ENCODE measurements around the gene CD37.
"Not testable (repeated sequence)": the region's sequence is repeated elsewhere in the genome, so short reads cannot be mapped to it uniquely, and the experiment has no call there.

CD37 gene

GRCh38 chr19:49335071-49335783 is at the start of gene CD37:
Gene CD37 (plus strand): TSS chr19:49335406. CDS start chr19:49335541, 135 bp downstream.
- DNase-seq, result no peak

DNA sequence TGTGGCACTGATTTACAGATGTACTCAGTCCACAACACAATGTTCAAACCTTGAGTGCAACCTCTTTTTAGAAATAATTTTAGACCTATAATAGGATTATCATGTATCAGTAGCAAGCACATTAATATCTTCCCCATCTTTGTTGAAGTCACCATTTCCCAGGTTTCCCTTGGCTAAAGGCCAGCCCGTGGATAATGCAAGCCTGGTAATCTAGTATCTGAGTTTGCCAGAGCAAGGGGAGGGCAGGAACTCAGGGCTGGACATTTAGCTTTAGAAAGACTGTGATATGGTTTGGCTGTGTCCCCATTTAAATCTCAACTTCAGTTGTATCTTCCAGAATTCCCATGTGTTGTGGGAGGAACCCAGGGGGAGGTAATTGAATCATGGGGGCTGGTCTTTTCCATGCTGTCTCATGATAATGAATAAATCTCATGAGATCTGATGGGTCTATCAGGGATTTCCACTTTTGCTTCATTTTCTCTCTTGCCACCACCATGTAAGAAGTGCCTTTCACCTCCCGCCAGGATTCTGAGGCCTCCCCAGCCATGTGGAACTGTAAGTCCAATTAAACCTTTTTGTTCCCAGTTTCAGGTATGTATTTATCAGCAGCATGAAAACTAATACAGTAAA is 48.0 kb upstream of the CD37 start:
- no peak for DNase-seq

- DNase-seq, result not testable (repeated sequence)
Observed at GRCh38 chr19:49288205-49288604, 47.0 kb upstream of the CD37 start.

DNA sequence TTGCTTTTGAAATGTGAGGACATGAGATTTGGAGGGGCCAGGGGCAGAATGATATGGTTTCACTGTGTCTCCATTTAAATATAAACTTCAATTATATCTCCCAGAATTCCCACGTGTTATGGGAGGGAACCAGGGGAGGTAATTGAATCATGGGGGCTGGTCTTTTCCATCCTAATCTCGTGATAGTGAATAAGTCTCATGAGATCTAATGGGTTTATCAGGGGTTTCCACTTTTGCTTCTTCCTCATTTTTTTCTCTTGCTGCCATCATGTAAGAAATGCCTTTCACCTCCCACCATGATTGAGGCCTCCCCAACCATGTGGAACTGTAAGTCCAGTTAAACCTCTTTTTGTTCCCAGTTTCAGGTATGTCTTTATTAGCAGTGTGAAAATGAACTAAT is 45.9 kb upstream of the CD37 start:
- not testable (repeated sequence) for DNase-seq

DNA sequence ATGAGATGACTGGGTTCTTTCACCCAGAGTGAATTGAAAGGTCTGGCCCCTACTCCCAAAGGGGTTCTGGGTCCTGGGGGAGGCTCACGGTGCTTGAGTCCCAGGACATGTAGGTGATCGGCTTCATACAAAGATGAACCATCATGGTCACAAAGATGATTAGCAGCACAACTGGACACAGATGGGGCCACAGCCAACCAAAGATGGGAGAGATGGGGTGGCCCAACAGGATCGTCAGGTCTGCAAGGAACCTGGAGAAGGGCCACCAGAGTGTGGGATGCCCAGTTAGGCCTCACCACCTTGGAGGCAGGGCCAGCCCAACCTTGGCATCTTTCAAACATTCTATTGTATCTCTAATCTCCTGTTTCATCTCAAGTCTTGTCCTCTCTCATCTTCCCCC is 44.7 kb upstream of the CD37 start:
- DNase-seq, result no peak

DNA sequence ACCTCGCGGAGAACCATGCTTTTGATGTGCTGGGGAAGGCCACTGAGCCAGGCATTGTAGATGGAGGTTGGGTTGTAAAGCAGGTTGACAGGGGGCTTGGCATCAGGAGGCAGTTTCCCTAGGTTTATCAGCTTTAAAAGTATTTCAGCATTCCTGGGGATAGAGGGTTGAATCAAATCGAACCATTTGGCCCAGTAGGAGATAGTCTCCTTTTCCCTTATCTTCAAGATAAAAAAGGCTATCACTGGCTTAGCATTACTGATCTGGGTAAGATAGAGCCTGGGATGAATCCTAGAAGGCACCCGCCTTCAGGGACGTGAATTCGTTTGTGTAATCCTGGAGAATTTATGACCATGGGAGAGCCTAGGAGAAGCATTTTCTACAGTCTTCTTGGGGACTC is 40.8 kb upstream of the CD37 start:
- no peak for DNase-seq

DNA sequence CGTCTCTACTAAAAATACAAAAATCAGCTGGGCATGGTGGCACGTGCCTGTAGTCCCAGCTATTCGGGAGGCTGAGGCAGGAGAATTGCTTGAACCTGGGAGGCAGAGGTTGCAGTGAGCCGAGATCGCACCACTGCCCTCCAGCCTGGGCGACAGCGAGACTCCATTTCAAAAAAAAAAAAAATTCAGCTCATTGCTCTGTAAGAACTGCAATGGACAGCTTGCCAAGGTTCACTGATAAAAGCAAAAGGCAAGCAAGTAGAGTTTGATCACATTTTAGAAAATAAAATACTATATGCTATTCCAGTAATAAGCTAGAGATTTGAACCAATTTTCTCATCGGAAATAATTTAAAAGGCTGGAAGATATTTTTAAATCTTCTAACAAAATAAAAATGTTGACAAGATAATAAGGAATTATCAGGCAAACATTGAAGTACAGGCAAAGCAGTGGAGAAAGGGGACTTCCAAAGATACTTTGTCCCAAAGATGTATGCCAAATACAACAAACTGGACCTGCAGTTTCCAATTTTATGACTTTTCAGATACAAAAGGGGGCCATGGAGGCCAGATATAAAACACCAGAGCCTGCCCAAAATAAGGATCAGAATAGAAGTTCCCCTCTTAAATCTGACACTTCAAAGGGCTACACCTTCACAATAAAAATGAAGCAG is 39.9 kb upstream of the CD37 start:
- DNase-seq, result no peak

- no peak for DNase-seq
Observed at GRCh38 chr19:49297403-49297802, 37.8 kb upstream of the CD37 start.

DNA sequence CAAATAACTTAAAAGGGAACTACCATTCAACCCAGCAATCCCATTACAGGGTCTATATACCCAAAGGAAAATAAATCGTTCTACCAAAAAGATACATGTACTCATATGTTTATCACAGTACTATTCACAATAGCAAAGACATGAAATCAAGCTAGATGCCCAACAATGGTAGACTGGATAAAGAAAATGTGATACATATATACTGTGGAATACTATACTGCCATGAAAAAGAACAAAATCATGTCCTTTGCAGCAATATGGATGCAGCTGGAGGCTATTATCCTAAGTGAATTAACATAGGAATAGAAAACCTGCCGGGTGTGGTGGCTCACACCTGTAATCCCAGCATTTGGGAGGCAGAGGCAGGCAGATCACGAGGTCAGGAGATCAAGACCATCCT is 36.6 kb upstream of the CD37 start:
- DNase-seq, result not testable (repeated sequence)

DNA sequence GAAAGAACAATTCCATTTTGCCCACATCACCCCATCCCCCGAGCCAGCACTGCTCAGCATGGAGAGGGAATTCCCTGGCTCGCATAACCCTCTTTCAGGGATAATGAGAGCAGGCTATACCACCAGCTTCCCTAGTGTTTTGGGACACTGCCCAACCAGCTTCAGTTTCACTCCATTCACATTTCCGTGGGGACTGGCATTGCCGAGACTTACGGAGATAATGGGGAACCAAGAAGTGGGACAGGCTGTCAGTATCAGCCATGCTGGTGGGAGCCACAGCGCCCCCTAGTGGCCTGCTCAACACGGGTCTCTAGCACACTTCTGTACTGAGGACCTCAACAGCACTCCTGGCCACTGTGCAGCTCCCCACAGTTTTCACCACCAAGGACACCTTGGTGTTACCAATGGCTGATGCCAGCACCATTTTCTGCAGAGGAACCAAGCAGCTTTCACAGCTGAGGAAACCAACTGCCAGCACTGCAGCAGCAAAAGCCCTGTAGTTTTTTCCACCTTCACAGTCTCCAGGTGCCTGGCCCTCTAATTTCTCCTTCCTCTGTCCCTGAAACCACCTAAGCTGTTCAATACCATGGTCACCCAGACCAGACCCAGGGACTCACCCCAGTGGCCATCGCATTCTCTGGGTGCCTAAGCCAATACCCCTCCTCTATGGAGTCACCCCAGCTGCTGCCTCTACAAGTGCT is 33.9 kb upstream of the CD37 start:
- DNase-seq, result peak; percentile 56

- DNase-seq, result no peak
Observed at GRCh38 chr19:49301866-49302252, 33.3 kb upstream of the CD37 start.

DNA sequence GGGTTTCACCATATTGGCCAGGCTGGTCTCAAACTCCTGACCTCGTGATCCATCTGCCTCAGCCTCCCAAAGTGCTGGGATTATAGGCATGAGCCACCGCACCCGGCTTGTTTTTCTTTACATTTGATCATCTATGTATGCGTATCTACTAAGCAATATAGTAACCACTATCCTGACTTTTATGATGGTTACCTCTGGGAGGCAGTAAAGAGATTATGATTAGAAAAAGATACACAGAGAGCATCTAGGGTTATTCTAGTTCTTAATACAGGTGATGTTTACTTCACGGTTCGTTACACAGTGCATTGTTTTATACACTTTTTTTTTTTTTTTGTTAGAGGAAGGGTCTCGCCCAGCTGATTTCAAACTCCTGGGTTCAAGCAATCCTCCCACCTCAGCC is 28.5 kb upstream of the CD37 start:
- not testable (repeated sequence) for DNase-seq

- DNase-seq, result no peak
Observed at GRCh38 chr19:49309087-49309486, 26.1 kb upstream of the CD37 start.

DNA sequence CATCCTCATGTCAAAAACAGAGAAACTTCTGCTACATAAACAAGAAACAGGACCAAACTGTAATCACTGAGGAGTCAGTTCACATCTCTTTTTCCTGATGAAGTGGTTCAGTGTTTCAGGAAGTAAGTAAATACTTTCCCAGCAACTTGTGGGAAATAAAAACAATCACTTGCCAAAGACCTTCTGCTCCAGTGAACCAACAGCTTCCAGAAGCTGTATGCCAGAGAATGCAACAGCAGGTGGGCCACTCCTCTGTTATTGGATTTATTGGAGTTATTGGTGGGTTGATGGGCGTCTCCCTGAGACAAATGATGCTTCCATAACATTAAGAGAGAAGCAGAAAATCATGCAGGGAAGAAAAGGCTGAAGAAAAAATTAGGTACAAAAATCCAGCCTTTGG is 20.1 kb upstream of the CD37 start:
- no peak for DNase-seq

DNA sequence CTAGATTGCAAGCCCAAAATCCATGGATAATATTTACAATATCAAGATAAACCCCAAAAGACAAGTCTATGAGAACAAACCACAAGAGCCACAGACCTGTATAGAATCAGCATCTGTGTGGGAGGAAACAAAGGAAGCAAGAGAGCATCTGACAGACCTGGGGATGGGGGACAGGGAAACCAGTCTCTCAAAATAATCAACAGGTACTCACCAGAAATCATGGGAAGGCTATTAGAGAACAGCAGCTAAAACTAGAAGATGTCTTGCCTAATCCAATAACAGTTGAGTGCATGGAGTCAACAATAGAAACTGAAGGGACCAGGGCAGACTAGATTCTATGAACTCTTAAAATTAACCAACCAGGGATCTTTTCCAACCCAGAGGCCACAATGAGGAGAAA is 18.9 kb upstream of the CD37 start:
- no peak for DNase-seq

- no peak for DNase-seq
Observed at GRCh38 chr19:49318296-49318695, 16.9 kb upstream of the CD37 start.

- no peak for DNase-seq
Observed at GRCh38 chr19:49324801-49325576, 10.2 kb upstream of the CD37 start, which contains the start of gene SLC6A16. Gene SLC6A16 (minus strand): TSS chr19:49325191. CDS start chr19:49311347, 13,844 bp downstream.

- DNase-seq, result not testable (repeated sequence)
Observed at GRCh38 chr19:49325756-49326155, 9.4 kb upstream of the CD37 start.

DNA sequence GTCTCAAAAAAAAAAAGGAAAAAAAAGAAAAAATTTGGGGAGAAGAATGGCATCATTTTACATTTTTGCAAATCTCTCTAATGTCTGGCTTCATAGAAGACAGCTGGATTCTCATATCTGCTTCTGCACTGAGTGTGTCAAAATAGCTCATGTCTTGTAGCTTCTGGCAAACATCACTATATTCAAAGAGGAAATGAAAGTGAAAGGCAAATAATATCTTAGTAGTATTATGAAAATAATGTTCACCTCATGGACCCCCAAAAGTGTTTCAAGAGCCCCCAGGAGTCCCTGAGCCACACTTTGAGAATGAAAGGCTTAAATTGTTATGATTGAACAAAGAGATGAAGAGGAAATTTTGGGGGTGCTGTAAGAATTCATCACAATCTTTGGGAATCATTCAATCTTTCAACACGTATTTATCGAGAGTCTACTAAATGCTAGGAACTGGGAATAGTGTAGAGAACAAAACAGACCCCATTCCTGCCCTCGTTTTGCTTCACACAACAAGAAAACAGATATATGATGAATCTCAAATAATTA is 9.0 kb upstream of the CD37 start:
- no peak for DNase-seq

GRCh38 chr19:49327878-49328544 is 7.2 kb upstream of the CD37 start:
- no peak for DNase-seq

DNA sequence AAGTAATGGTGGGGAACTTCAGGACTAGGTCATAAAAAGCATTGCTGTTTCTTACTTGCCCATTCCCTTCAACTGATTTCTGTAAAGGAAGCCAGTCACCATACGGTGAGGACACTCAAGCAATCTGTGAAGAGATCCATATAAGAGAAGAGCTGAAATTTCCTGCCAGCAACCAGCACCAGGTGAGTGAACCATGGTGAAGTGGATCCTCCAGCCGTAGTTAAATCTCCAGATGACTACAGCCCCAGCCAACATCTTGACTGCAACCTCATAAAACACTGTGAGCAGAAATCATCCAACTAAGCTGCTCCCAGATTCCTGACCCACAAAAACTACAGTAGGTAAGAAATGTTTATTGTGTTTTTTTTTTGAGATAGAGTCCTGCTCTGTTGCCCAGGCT is 6.5 kb upstream of the CD37 start:
- peak; percentile 52 for DNase-seq

- not testable (repeated sequence) for DNase-seq
Observed at GRCh38 chr19:49331187-49331586, 4.0 kb upstream of the CD37 start.
